Thyroid gland (tissue), 4 donors: ENCODE measurements around the gene GNAI1. TPM values are rescaled to one million over a fixed set of nuclear protein-coding genes. Genes with fewer than 3 reads are reported as not detected.

Source experiments
- DNase-seq, 2 donors: peaks; one replicate each; pipeline ENCODE4 v3.0.0-alpha.2; 2019
- H3K27ac ChIP-seq, 3 donors: fragments of 200-600 bp; sonication (generic); 1 replicate in 2 of 3; 2 replicates in 1 of 3; pipeline ENCODE4 v1.5.1; 2016 to 2019; ENCODE audit warnings: mild to moderate bottlenecking in 1 of 3, moderate library complexity in 1 of 3
- H3K27me3 ChIP-seq: fragments of 200-600 bp; sonication (generic); one replicate; pipeline ENCODE4 v1.5.1; 2019
- H3K36me3 ChIP-seq, 2 donors: fragments of 200-600 bp; sonication (generic); one replicate each; pipeline ENCODE4 v1.5.1; 2016 to 2019
- H3K4me1 ChIP-seq, 2 donors: fragments of 200-600 bp; sonication (generic); one replicate each; pipeline ENCODE4 v1.5.1; 2017 to 2019
- H3K4me3 ChIP-seq, 3 donors: fragments of 200-600 bp; sonication (generic); replicated peaks in 1 of 3; 1 replicate in 2 of 3; 2 replicates in 1 of 3; pipeline ENCODE4 v1.5.1; 2016; ENCODE audit warnings: mild to moderate bottlenecking in 1 of 3
- H3K9me3 ChIP-seq: fragments of 200-600 bp; sonication (generic); one replicate; pipeline ENCODE4 v1.5.1; 2017
- POLR2A ChIP-seq, 2 donors: fragments of 450-650 bp; IDR thresholded peaks; one replicate each; pipeline ENCODE4 v1.6.1; 2017; ENCODE audit warnings: antibody characterized with exemption in 2 of 2, mild to moderate bottlenecking in 2 of 2, moderate library complexity in 1 of 2
- WGBS, 2 donors: methylation state at CpG; one replicate each; pipeline ENCODE4 v1.1.5; 2017; 5-methylcytosine and 5-hydroxymethylcytosine counted together
- intact Hi-C: fragments of 100-400 bp; cut with DNase I; formaldehyde crosslinking; loops from one replicate; pipeline ENCODE4 v1.15.1; 2023
- total RNA-seq, 4 donors: library from RNA; depleted of rRNA; stranded (reverse); fragments of >200 nt; gene quantifications; one replicate each; pipeline ENCODE4 v1.2.3, GENCODE V29; 2016
- TF ChIP-seq, protein P1 (sequence below), 6 experiments: fragments of 200-600 bp in 3 of 6; fragments of 450-650 bp in 3 of 6; sonication (generic) in 3 of 6; IDR thresholded peaks; one replicate each; pipeline ENCODE4 v1.5.1; 2016 to 2019; ENCODE audit warnings: antibody characterized with exemption in 6 of 6, mild to moderate bottlenecking in 2 of 6, inconsistent platforms in 1 of 6, moderate library complexity in 1 of 6

Gene GNAI1
- total RNA-seq, 4 donors from 2014 or later = 32.1 to 52.7 (median 47.4) TPM

DNA sequence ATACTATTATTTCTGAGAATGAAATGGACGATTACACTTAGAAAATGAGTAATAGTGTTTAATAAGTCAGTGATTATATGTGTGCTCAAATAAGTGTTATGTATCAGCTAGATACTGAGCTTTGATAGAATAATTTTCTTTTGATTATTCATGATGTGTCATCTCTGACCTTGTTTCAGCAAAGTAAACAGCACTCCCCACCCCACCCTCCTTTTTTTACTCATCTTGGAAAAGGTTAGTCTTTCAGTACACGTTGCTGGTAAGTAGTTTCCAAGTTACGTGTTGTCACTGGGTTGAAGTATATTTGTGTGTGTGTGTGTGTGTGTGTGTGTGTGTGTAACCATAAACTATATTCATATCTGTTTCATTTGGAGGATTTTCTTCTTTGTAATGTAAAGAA lies 84.1 kb downstream of the GNAI1 start:
- H3K9me3 ChIP-seq = no peaks in the 10 kb centered on the region
- no peak for TF ChIP-seq POLR2A (IDR thresholded peaks at IDR 0.05)
- TF ChIP-seq, protein P1, sequence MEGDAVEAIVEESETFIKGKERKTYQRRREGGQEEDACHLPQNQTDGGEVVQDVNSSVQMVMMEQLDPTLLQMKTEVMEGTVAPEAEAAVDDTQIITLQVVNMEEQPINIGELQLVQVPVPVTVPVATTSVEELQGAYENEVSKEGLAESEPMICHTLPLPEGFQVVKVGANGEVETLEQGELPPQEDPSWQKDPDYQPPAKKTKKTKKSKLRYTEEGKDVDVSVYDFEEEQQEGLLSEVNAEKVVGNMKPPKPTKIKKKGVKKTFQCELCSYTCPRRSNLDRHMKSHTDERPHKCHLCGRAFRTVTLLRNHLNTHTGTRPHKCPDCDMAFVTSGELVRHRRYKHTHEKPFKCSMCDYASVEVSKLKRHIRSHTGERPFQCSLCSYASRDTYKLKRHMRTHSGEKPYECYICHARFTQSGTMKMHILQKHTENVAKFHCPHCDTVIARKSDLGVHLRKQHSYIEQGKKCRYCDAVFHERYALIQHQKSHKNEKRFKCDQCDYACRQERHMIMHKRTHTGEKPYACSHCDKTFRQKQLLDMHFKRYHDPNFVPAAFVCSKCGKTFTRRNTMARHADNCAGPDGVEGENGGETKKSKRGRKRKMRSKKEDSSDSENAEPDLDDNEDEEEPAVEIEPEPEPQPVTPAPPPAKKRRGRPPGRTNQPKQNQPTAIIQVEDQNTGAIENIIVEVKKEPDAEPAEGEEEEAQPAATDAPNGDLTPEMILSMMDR (IDR thresholded peaks at IDR 0.05) = no peak
- WGBS, 2 donors = 77 to 89% methylated on average over 3 of the region's 3 CpGs

DNA sequence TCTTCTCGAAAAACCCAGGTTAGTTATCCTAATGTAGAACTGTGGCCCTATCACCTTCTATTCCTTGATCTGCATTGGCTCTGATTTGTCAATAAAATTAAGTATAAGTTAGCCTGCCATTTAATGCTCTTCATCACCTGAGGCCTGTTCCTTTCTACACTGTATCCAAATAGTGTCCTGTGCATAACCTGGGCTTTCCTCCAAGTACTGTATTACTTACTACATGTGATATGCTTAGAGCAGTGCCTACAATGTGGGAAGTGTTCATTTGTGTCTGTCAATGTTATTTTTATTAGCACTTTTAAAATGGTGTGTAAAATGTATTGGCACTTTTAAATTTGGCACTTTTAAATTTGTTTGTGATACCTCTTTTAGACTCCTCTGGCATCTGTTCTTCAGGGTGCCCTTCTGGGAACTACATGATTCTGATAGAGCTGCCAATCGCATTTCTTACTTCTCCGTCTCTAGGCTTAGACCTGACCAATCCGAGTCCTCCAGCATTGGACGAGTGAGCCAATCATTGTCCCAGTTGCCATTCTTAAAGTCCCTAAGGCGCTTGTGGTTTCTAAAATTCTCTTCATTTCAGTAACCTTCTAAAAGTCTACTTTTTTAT lies 85.5 kb downstream of the GNAI1 start:
- WGBS, 2 donors = 97% methylated on average over 6 of the region's 6 CpGs
- intact Hi-C loops = no loop called here
- Histone ChIP-seq H3K9me3 (no peaks in the 10 kb centered on the region), H3K36me3 (peaks cover 0 to 3% of the 10 kb centered on the region in 2 donors), H3K27ac (no peak overlapping the region), H3K4me3 (no peak overlapping the region), H3K27me3 (no peaks in the 10 kb centered on the region), H3K4me1 (peaks cover 4 to 13% of the 10 kb centered on the region in 2 donors)
- TF ChIP-seq, protein P1 (IDR thresholded peaks at IDR 0.05) = no peak
- no peak for TF ChIP-seq POLR2A (IDR thresholded peaks at IDR 0.05)
- DNase-seq = no peak

More for the DNA sequence above, 84.1 kb downstream of the GNAI1 start:
- Histone ChIP-seq H3K4me1 (no peaks in the 10 kb centered on the region), H3K4me3 (no peak overlapping the region), H3K27ac (no peak overlapping the region), H3K36me3 (peaks cover 0 to 3% of the 10 kb centered on the region in 2 donors), H3K27me3 (no peaks in the 10 kb centered on the region)
- DNase-seq = no peak
- intact Hi-C loops = no loop called here

DNA sequence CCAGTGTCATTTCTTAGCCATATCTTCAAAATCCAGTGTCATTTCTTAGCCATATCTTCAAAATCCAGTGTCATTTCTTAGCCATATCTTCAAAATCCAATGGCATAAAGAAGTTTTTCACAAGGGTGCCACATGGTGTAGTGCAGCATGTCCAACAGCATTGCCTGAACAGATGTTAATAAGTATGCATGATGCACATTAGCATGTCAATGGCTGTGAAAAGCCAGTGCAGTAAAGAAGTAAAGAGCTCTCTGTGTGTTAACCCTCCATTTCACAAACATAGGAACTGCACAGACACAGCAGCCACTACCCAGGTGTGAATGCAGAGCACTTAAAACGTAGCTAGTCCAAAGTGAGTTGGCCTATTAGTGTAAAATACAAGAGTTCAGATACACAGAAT lies 89.8 kb downstream of the GNAI1 start:
- no peak for TF ChIP-seq POLR2A (IDR thresholded peaks at IDR 0.05)
- TF ChIP-seq, protein P1 (IDR thresholded peaks at IDR 0.05) = no peak
- intact Hi-C loops = no loop called here
- Histone ChIP-seq H3K27ac (peak overlapping the region in 2 of 3 donors; percentile 2 to 18), H3K9me3 (no peaks in the 10 kb centered on the region), H3K27me3 (no peaks in the 10 kb centered on the region), H3K36me3 (no peaks in the 10 kb centered on the region), H3K4me1 (peaks cover 11 to 23% of the 10 kb centered on the region in 2 donors), H3K4me3 (no peak overlapping the region)
- 94 to 97% methylated on average over 1 of the region's 1 CpG for WGBS, 2 donors
- no peak for DNase-seq

DNA sequence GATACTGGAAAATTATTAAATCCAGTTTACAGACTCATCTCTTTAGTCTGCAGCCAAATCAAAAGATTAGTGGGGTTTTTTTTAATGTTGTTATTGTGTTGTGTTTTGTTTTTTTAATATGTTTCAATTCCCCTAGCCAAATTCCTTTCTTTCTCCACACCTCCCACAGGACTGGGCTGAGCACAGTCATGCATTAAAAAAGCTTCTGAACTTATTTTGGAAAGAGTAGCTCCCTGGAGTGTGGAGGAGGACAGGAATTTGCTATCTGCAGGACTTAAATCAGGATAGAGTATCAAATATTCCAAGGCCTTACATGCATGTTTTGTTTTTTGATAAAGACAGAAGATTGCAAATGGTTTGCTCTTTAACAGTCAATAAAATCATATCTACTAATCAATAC lies 90.7 kb downstream of the GNAI1 start:
- intact Hi-C loops = no loop called here
- Histone ChIP-seq H3K9me3 (no peaks in the 10 kb centered on the region), H3K27ac (peak overlapping the region in 2 of 3 donors; percentile 2 to 44), H3K4me3 (no peak overlapping the region), H3K36me3 (no peaks in the 10 kb centered on the region), H3K27me3 (no peaks in the 10 kb centered on the region), H3K4me1 (peaks cover 15 to 28% of the 10 kb centered on the region in 2 donors)
- TF ChIP-seq POLR2A (IDR thresholded peaks at IDR 0.05) = no peak
- TF ChIP-seq, protein P1 (IDR thresholded peaks at IDR 0.05) = no peak
- peak; percentile 23 to 31 for DNase-seq

DNA sequence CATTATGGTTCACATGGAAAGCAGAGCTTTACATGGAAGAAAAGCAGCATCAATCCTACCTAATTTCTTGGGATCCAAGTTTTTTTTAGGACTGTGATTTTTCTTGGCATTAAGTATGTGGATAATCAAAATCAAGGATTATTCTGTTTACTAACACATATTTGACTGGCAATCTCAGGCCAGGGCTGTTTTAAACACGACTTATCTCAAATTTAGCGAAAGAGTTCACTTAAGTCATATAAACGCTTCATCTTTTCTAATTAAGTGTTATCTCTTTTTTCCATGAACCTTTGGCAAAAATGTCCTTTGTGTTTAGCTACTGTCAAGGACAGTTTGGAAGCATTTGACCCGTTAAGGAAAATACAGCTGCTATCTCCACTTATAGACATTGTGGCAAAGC lies 92.0 kb downstream of the GNAI1 start:
- TF ChIP-seq, protein P1 (IDR thresholded peaks at IDR 0.05) = no peak
- no peak for TF ChIP-seq POLR2A (IDR thresholded peaks at IDR 0.05)
- WGBS, 2 donors = 70 to 75% methylated on average over 4 of the region's 4 CpGs
- H3K27ac ChIP-seq = no peak overlapping the region
- no peak for DNase-seq
- peaks cover 15 to 29% of the 10 kb centered on the region in 2 donors for H3K4me1 ChIP-seq
- no peak overlapping the region for H3K4me3 ChIP-seq
- H3K36me3 ChIP-seq = no peaks in the 10 kb centered on the region
- no peaks in the 10 kb centered on the region for H3K27me3 ChIP-seq
- intact Hi-C loops = no loop called here
- H3K9me3 ChIP-seq = no peaks in the 10 kb centered on the region
